SK-MEL-5 (cell line): Measurements from ENCODE around the gene SERPIND1. TPM values are rescaled to one million over a fixed set of nuclear protein-coding genes. Genes with fewer than 3 reads are reported as not detected.
A peak's percentile ranks its signal among the peaks of the same experiment; 100 is the strongest.

Source experiments
- DNase-seq: peaks from one replicate; pipeline ENCODE4 v3.0.0-alpha.2; 2016; ENCODE audit warnings: low read depth, low spot score
- in situ Hi-C: cut with HindIII; loops from 2 replicates; pipeline ENCODE4 v1.10.0; 2016; ENCODE audit warnings: low sequenced_read_pairs, high pct_unique_total_duplicates, low pct_unique_long_range_greater_than_20kb
- total RNA-seq: library from RNA; depleted of rRNA; stranded (reverse); fragments of >200 nt; shearing (Covaris generic); gene quantifications from 2 replicates; pipeline ENCODE4 v1.2.3, GENCODE V29; 2014

Gene SERPIND1
- total RNA-seq, 1 experiment from 2014 or later: 0.34 TPM

DNA sequence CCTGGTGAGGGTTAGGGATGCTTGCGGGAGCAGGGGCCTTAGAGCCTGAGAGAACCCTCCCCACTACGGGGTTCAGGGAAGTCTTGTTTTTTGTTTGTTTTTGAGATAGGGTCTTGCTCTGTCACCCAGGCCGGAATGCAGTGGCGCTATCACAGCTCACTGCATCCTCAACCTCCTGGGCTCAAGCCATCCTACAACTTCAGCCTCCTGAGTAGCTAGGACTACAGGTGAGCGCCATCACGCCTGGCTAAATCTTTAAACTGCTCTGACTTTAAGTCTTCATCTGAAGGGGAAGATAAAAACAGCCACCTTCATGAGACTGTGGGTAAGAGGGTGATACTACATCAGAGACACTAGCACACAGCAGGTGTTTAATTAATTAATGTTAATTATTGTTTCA lies 28.5 kb downstream of the SERPIND1 start:
- in situ Hi-C loops: no loop called here

GRCh38 chr22:20802922-20803553 lies 29.1 kb downstream of the SERPIND1 start:
- no peak for DNase-seq
- in situ Hi-C loops: no loop called here

More for the DNA sequence above, 28.5 kb downstream of the SERPIND1 start:
- DNase-seq: no peak

DNA sequence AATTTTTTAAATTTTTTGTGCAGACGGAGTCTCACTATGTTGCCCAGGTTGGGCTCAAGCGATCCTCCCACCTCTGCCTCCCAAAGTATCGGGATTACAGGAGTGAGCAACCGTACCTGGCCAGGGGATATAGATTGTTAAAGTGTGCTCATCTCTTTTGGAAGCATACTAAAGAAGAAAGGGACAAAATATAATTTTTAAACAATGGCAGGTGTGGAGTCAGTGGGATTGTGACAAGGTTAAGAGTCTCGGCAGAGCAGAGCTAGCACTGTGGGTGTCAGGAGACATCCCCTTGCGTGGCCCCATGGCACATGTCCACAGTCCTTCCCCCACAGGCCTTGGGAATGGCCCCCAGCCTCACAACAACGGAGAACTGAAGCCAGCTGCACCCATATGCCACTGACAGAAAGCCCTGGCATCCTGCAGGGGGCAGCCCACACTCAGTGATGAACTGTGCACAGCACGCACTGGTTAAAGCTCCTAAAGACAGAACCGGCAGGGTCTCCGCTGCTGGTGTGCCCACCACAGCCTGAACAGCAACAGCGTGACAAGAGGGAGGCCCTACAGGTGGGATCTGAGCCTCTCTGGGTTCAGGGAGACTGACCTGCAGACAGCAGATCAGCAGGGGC lies 29.9 kb downstream of the SERPIND1 start:
- DNase-seq: peak; percentile 63
- in situ Hi-C loops: no loop called here

DNA sequence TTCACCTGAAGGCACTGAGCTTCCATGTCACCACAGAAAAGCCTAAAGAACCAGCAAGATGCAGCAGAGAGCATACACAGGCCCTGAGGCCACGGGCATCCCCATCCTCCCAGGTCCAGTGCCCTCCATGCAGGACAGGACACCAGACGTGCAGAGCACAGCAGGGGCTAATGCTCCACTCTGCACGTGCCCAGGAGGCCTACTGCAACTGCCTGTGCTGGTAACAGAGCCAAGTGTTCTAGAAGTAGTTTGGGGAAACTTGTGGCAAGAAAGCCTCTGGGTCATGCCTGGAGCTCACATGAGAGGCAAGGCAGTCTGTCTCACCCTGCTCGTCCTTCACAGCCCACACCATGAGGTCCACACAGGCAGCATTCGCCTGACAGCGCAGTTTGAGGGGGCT lies 30.7 kb downstream of the SERPIND1 start:
- in situ Hi-C loops: no loop called here
- no peak for DNase-seq

DNA sequence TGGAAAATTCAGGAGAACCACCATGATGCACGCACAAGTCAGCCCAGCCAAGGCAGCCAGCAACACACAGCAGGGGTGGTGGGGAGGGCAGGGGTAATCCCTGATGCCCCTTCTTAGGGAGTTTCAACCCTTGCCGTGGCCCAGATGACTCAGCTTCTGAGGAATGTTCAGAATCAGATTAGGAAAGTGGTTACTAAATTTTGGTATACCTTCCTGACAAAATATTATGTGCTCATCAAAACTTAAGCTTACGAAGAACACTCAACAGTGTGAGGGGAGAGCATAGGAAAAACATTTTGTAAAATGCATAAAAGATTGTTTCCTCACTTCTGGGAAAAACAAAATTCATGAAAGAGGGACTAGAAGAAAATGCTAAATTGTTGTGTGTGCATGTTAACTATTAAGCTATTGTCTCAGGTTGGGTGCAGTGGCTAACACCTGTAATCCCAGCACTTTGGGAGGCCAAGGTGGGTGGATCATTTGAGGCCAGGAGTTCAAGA lies 32.1 kb downstream of the SERPIND1 start:
- no peak for DNase-seq
- in situ Hi-C loops: no loop called here

DNA sequence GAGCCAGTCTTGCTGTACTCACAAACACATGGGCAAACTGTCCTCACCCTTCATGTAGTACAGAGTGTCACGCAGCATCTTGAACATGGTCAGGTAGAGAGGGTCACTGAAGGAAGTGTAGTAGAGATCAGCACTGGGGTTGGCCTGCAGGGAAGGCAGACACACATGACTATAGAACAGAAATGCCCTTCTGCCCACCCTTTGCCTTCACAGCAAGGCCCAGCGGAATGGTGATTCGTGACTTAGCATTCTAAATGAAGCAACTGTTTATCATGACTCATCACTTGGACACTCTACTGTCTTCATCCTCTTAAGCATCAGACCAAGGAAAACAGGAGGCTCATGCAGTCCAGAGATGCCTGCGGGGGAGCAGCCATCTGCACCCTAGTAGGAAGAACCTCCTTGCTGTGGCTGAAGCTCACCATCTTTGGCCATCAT lies 33.4 kb downstream of the SERPIND1 start:
- in situ Hi-C loops: no loop called here
- peak; percentile 45 for DNase-seq

DNA sequence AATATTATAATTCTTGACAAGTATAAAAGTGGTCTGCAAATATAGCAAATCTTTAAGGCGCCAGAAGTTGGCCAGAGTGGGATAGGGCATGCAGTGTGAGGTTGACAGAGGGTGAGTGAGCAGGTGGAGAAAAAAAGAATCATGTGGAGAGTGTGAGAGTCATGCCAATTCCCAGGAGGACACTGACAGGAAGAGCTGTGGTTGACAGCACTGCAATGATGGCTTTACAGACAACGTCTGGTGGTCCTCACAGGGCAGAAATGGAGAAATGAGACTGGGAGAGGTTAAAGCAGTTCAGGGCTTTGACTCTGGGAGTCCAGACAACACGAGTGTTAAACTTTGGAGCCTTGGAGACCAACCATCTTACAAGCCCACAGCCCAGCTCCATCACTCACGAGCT lies 34.9 kb downstream of the SERPIND1 start:
- no peak for DNase-seq
- in situ Hi-C loops: no loop called here

GRCh38 chr22:20809538-20810185 lies 35.7 kb downstream of the SERPIND1 start:
- DNase-seq: no peak
- in situ Hi-C loops: no loop called here

DNA sequence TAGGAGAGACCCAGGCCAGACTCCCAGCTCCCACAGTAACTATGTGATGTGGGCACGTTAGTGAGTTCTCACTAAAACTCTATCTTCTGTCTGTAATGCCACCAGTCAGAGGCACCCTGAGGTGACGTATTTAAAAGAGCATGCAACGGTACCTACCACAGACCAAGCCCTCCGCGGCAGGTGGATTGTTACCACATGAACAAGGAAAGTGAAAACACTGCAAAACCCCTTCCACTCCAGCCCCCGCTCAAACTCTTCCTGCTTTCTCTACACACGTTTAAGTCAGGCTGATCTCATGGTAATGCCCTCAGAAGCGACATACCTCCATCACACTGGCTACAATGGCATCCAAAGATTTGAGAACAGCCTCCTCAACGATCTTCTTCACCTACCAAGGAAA lies 36.7 kb downstream of the SERPIND1 start:
- in situ Hi-C loops: no loop called here

DNA sequence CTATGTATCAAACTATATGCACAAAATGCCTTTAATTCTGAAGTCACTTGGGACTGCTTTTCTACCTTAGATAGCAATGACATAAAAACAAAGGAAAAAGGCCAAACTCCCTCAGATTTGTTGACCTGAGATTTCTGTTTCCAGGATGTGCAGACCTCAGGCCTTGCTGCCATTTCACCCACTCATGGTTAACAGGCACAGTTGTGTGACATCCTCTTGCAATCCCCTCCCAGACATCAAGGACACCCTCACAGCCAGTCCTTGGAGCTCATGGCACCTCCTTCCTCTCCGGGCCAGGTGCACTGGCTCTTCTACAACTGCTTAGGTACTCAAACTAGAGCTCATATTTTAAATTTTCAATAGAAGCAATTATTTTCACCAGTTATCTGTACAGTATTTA lies 37.3 kb downstream of the SERPIND1 start:
- in situ Hi-C loops: no loop called here

More for the DNA sequence above, 36.7 kb downstream of the SERPIND1 start:
- no peak for DNase-seq

DNA sequence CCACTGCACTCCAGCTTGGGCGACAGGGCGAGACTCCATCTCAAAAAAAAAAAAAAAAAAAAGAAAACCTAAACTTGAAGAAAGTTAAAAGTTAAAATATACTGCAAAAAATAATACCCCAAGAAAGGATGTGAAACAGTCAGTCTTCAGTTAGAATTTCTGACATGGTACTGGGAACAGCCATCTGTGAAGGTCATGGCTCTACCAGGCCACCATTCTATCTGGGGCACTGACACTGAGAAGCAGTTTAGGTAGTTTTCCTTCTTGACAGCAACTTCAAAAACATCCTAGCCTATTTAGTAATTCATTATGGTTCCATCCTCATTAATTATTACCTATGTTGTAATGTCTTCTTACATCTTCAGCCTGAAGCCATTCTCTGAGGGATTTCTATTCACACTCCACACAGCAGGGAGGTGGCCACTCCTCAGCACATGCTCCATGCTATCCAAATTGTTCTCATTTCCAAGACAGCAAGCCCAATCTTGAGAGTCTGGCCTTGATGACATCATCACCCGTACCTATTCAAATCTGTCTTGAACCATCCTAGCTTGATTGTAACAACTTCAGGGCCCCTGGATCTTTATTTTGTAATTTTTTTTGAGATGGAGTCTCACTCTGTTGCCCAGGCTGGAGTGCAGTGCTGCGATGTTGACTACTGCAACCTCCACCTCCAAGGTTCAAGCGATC lies 38.2 kb downstream of the SERPIND1 start:
- no peak for DNase-seq
- in situ Hi-C loops: no loop called here

More for the DNA sequence above, 37.3 kb downstream of the SERPIND1 start:
- DNase-seq: no peak

- in situ Hi-C loops: no loop called here
- DNase-seq: no peak
Measured at GRCh38 chr22:20813056-20813455, 39.1 kb downstream of the SERPIND1 start.

DNA sequence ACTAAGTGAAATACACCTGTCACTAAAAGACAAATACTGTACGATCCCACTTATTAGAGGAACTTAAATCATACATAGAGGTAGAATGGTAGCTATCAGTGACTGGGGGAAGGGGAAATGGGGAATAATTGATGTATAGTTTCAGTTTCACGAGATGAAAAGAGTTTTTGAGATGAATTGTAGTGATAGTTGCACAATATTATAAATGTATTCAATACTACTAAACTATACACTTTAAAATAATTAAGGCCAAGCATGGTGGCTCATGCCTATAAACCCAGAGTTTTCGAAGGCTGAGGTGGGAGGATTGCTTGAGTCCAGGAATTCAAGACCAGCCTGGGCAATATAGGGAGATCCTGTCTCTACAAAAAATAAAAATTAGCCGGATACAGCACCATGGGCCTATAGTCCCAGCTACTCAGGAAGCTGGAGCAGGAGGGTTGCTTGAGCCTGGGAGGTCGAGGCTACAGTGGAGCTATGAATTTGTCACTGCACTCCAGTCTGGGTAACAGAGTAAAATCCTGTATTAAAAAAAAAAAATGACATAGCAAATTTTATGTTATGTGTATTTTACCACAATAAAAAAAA lies 40.4 kb downstream of the SERPIND1 start:
- no peak for DNase-seq
- in situ Hi-C loops: no loop called here

DNA sequence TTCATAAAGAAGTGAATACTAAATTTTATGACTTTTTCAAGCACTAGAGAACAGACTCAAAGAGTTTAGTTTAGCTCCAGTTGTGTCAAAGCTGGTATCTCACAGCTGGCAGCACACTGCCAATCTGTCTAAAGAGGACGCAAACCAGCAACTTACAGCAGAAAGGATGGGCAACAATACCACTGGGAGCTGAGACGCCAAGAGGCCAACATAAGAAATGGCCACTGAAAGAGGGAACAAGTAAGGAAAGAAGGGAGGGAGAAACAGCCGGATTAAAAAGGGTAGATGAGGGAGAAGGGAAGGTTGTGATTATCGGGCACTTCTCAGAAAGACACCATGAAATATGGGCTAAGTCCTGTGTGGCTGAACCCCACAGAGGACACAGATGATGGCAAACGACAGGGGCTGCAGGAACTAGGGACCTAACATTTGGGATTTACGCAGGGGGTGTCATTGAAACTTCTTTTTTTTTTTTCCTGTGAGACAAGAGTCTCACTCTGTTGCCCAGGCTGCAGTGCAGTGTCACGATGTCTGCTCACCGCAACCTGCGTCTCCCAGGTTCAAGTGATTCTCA lies 41.7 kb downstream of the SERPIND1 start:
- DNase-seq: no peak
- in situ Hi-C loops: no loop called here

DNA sequence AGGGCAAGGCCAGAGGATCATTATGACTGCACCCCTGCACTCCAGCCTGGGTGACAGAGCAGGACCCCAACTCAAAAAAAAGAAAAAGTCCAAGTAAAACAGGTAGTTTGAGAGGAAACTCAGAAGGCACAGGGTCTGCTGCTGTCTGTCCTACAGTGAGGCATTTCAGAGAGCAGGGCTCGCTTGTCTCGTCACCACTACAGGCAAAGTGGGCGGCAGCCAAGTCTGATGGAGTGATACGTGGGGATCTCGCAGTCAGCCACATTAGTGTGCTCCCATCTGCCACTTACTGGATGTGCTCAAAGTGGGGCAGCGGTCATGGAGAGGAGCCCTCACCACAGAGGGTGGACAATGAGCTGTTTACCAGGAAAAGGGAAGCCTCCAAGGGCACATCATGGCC lies 42.6 kb downstream of the SERPIND1 start:
- in situ Hi-C loops: no loop called here
- DNase-seq: no peak

GRCh38 chr22:20818471-20818870 lies 44.6 kb downstream of the SERPIND1 start:
- in situ Hi-C loops: no loop called here
- DNase-seq: no peak

DNA sequence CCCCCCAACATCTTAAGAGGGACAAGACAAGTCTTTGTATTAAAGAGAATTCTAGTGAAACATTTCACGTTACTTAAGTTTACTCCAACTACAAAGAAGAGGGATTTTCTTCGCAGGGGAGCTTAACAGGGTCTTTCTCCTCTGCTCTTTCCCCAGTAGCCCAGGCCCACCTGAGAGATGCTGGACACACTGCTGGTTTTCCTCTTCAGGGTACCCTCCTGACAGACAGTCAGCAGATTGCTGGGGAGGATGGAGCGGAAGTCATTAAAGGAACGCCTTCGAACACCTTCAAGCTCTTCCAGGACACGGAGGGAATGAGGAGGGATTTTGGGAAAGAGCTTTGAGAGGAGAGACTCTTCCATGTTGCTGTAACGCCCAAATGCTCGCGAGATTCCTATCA lies 45.6 kb downstream of the SERPIND1 start:
- DNase-seq: no peak
- in situ Hi-C loops: no loop called here
